Cardiac muscle cell (in vitro differentiated cells and primary cell): ENCODE data around the gene VPS18. TPM values are rescaled to one million over a fixed set of nuclear protein-coding genes. Genes with fewer than 3 reads are reported as not detected.

Experiments used
- DNase-seq, 2 donors: peaks; one replicate each; pipeline versions ENCODE4 v3.0.0 to v3.0.0-alpha.2; 2010 to 2017; ENCODE audit warnings: low read depth in 1 of 2, low spot score in 1 of 2
- H3K27ac ChIP-seq: fragments of 200-600 bp; sonication (generic); 2 replicates; pipeline ENCODE4 v1.5.1; 2016
- H3K27me3 ChIP-seq: fragments of 200-600 bp; sonication (generic); 2 replicates; pipeline ENCODE4 v1.6.0; 2016; ENCODE audit warnings: control low read depth
- H3K36me3 ChIP-seq: fragments of 200-600 bp; sonication (generic); 2 replicates; pipeline ENCODE4 v1.5.1; 2016; ENCODE audit warnings: control low read depth
- H3K4me1 ChIP-seq: fragments of 200-600 bp; sonication (generic); 2 replicates; pipeline ENCODE4 v1.8.1; 2017; ENCODE audit warnings: low read depth, mild to moderate bottlenecking, mixed run types
- H3K4me3 ChIP-seq: fragments of 200-600 bp; sonication (generic); 2 replicates; pipeline ENCODE4 v1.5.1; 2016; ENCODE audit warnings: mild to moderate bottlenecking
- H3K9me3 ChIP-seq: fragments of 200-600 bp; sonication (generic); 2 replicates; pipeline ENCODE4 v1.5.1; 2017; ENCODE audit warnings: low read depth, mild to moderate bottlenecking, control low read depth
- polyA plus RNA-seq: library from polyadenylated mRNA; unstranded; fragments of >200 nt; fragmentation: Nextera tagmentation; extraction: Ambion mirVana; gene quantifications from 2 replicates; pipeline ENCODE4 v1.2.1, GENCODE V29; 2016
- total RNA-seq: library from RNA; depleted of rRNA; stranded (reverse); fragments of >200 nt; gene quantifications from 2 replicates; pipeline ENCODE4 v1.2.3, GENCODE V29; 2016
- TF ChIP-seq, protein P1 (sequence below): IDR thresholded peaks from 2 replicates; pipeline ENCODE4 v1.5.1; 2012; ENCODE audit warnings: low read depth, mild to moderate bottlenecking, low read length

The VPS18 gene
- total and polyA plus RNA-seq, 2 experiments from 2014 or later: 28.7 to 34.1 TPM

DNA sequence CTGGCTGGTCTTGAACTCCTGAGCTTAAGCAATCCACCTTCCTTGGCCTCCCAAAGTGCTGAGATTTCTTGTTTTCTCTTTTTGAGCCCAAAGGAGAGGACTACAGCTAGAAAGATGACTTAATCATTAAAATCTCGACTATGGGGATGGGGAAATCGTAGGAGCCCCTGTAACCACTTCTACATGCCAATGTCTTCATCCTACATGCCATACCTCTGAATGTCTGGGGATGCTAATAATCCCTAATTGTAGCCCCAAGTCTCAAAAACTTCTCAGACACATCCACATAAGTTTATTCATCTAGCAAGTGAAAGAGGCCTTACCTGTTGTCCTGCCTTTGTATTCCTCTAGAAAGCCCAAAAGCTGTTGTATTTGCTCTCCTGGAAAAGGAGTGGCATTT is 16.6 kb upstream of the VPS18 start:
- Histone ChIP-seq H3K36me3 (no peaks in the 10 kb centered on the region), H3K27ac (no peak overlapping the region), H3K4me3 (no peak overlapping the region), H3K4me1 (no peaks in the 10 kb centered on the region), H3K9me3 (no peaks in the 10 kb centered on the region), H3K27me3 (peaks cover 8% of the 10 kb centered on the region)
- no peak for DNase-seq
- TF ChIP-seq, protein P1, sequence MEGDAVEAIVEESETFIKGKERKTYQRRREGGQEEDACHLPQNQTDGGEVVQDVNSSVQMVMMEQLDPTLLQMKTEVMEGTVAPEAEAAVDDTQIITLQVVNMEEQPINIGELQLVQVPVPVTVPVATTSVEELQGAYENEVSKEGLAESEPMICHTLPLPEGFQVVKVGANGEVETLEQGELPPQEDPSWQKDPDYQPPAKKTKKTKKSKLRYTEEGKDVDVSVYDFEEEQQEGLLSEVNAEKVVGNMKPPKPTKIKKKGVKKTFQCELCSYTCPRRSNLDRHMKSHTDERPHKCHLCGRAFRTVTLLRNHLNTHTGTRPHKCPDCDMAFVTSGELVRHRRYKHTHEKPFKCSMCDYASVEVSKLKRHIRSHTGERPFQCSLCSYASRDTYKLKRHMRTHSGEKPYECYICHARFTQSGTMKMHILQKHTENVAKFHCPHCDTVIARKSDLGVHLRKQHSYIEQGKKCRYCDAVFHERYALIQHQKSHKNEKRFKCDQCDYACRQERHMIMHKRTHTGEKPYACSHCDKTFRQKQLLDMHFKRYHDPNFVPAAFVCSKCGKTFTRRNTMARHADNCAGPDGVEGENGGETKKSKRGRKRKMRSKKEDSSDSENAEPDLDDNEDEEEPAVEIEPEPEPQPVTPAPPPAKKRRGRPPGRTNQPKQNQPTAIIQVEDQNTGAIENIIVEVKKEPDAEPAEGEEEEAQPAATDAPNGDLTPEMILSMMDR: no peak

DNA sequence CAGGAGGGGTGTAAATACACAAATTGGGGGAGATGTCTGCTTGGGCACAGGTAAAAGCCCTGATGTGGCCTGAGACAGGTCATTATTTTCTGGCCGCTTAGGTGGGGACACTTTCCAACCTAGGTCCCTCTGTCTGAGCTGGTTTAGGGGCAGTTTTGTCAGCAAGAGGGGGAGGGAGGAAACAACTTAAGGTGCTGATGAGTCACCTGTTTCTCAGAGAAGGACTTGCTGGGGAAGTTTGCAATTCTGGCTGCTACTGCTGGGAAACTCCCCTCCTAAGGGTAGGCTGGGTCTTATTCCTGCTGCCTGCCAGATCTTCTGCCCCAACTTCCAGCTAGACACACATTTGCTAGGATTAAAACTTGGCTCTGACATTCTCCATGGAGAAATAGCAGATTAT is 15.5 kb upstream of the VPS18 start:
- DNase-seq: no peak
- no peak overlapping the region for H3K27ac ChIP-seq
- TF ChIP-seq, protein P1: no peak

DNA sequence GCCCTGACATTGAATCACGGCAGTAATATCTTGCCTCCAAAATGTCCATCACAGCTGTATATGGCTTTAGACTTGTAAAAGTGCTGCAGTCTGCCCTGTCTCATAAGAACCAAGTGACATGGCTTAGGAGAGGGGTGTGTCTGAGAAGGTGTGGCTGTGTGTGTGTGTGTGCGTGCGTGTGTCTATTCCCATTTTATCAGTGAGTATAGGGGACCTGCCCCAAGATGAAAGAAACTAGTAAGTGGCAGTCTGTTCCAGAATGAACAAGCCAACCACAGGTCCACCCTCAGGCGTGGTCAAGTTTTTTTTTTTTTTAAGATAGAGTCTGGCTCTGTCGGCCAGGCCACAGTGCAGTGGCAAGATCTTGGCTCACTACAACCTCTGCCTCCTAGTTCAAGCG is 14.6 kb upstream of the VPS18 start:
- H3K4me3 ChIP-seq: no peak overlapping the region
- TF ChIP-seq, protein P1: no peak
- no peaks in the 10 kb centered on the region for H3K27me3 ChIP-seq
- no peak overlapping the region for H3K27ac ChIP-seq
- no peak for DNase-seq
- H3K36me3 ChIP-seq: no peaks in the 10 kb centered on the region
- H3K9me3 ChIP-seq: no peaks in the 10 kb centered on the region
- no peaks in the 10 kb centered on the region for H3K4me1 ChIP-seq

More for the DNA sequence above, 15.5 kb upstream of the VPS18 start:
- no peaks in the 10 kb centered on the region for H3K4me1 ChIP-seq
- H3K9me3 ChIP-seq: no peaks in the 10 kb centered on the region
- H3K4me3 ChIP-seq: no peak overlapping the region
- no peaks in the 10 kb centered on the region for H3K36me3 ChIP-seq
- no peaks in the 10 kb centered on the region for H3K27me3 ChIP-seq

DNA sequence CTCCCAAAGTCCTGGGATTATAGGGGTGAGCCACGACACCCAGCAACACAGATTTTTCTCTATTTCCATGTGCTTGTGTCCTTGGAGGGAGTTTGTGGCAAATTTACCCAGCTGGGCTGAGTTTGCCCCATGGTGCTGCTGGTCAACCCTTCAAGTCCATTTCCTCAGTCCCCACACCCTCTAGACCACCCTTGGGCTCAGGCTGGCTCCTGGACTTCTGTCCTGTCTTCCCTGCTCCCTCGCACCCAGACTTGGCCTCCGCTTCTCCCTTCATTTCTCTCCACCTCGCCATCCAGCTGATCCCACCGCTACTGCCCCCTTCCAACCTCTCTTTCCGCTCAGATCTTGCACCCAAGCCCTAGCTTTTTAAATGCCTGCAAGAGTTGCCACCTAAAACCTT is 12.9 kb upstream of the VPS18 start:
- Histone ChIP-seq H3K27me3 (no peaks in the 10 kb centered on the region), H3K27ac (no peak overlapping the region), H3K4me1 (no peaks in the 10 kb centered on the region), H3K36me3 (no peaks in the 10 kb centered on the region), H3K9me3 (no peaks in the 10 kb centered on the region), H3K4me3 (no peak overlapping the region)
- no peak for DNase-seq
- TF ChIP-seq, protein P1: no peak

DNA sequence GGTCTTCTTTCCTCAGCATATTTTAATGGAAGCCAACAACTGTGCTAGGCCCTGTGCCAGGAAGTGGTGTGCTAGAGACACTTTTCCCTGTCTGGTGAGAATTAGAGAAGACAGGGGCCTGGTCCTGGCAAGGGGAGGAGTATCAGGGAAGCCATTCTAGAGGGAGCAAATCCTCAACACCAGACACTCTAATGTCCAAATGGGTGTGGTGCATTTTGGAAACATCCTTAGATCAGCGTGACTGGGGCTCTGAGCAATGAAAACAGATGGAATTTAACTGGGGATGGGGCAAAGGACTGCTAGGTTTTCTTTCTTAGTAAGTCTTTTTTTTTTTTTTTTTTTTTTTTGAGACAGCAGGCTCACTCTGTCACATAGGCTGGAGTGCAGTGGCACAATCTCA is 7.7 kb upstream of the VPS18 start:
- H3K4me1 ChIP-seq: no peaks in the 10 kb centered on the region
- H3K27ac ChIP-seq: no peak overlapping the region
- TF ChIP-seq, protein P1: no peak
- H3K36me3 ChIP-seq: no peaks in the 10 kb centered on the region
- no peak for DNase-seq
- H3K9me3 ChIP-seq: no peaks in the 10 kb centered on the region
- no peak overlapping the region for H3K4me3 ChIP-seq
- no peaks in the 10 kb centered on the region for H3K27me3 ChIP-seq

DNA sequence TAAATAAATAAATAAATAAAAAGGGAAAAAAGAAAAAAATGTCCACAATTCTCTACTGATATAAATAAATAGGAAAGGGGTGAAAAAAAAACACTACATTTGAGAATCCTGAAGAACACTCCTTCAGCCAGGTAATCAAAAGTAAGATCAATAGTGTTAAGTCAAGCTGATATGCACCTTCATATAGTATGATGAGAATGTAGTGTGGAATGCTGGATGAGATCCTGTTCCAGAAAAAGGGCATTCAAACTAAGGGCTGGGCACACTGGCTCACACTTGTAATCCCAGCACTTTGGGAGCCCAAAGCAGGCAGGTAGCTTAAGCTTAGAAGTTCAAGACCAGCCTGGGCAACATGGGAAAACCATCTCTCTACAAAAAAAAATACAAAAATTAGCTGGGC is 5.1 kb upstream of the VPS18 start:
- no peak overlapping the region for H3K4me3 ChIP-seq
- no peaks in the 10 kb centered on the region for H3K9me3 ChIP-seq
- no peak overlapping the region for H3K27ac ChIP-seq
- TF ChIP-seq, protein P1: no peak
- DNase-seq: no peak
- no peaks in the 10 kb centered on the region for H3K4me1 ChIP-seq
- H3K27me3 ChIP-seq: peaks cover 10% of the 10 kb centered on the region
- H3K36me3 ChIP-seq: no peaks in the 10 kb centered on the region
